Loucy (cell line): ENCODE results near the gene CYB5R3.

Experiments
- CTCF ChIP-seq: fragments of 200-600 bp; sonication (generic); conservative IDR thresholded peaks from 2 replicates; pipeline ENCODE4 v1.5.1; 2014; ENCODE audit warnings: mild to moderate bottlenecking, antibody characterized with exemption, low read length
- EZH2phosphoT487 ChIP-seq: fragments of 200-600 bp; IDR thresholded peaks from 2 replicates; pipeline ENCODE4 v1.6.1; 2018; ENCODE audit warnings: antibody characterized with exemption, mild to moderate bottlenecking, moderate library complexity, borderline replicate concordance

DNA sequence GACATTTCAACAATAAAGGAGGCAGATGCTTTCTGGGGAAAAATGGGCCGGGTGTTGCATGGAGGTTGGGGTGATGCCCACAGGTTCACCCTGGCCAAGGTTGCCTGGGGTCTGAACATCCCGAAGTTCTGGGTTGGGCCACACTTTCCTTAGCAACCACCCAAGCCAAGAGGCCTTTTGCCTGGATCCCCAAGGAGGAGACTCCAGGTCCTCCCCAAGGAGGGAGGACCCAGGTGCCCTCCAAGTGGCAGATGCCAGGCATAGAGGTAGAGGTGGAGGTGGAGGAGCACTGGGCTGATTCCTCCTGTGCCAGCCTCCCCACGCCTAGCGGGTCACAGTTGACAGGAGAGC is 1.2 kb downstream of the CYB5R3 start:
- TF ChIP-seq CTCF (no peak), EZH2phosphoT487 (no peak)
